Stomach (tissue), 4 donors: Measurements from ENCODE around the gene GRXCR1.

Experiments
- POLR2AphosphoS5 ChIP-seq, 3 donors: sonication (generic); formaldehyde crosslinking; IDR thresholded peaks; one replicate each; pipeline ENCODE4 v1.6.1; 2016; ENCODE audit warnings: antibody characterized with exemption in 3 of 3
- TF ChIP-seq, protein P1 (sequence below), 7 experiments: fragments of 450-650 bp in 4 of 7; fragments of 200-600 bp in 3 of 7; sonication (generic) in 3 of 7; IDR thresholded peaks; one replicate each; pipeline ENCODE4 v1.5.1; 2016 to 2019; ENCODE audit warnings: antibody characterized with exemption in 7 of 7, control low read depth in 2 of 7, mild to moderate bottlenecking in 1 of 7

DNA sequence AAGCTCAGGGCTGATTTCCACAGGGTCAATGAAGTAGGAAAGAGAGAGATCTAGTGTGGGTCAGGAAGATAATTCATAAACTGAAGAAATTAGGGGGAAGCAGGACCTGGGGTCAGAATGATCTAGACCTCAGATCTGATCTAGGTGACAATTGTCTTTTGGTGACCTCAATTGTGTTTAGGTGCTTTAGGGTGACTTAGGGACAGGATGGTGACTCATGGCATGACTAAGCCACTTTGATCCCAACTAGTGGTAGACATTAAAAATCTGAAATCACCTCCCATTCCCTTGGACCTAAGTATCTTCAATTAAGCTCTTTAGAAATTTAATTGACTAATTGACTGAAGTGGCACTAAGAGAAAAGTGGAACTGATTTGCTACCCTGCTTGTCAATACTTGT is 36.7 kb upstream of the GRXCR1 start:
- TF ChIP-seq, protein P1, sequence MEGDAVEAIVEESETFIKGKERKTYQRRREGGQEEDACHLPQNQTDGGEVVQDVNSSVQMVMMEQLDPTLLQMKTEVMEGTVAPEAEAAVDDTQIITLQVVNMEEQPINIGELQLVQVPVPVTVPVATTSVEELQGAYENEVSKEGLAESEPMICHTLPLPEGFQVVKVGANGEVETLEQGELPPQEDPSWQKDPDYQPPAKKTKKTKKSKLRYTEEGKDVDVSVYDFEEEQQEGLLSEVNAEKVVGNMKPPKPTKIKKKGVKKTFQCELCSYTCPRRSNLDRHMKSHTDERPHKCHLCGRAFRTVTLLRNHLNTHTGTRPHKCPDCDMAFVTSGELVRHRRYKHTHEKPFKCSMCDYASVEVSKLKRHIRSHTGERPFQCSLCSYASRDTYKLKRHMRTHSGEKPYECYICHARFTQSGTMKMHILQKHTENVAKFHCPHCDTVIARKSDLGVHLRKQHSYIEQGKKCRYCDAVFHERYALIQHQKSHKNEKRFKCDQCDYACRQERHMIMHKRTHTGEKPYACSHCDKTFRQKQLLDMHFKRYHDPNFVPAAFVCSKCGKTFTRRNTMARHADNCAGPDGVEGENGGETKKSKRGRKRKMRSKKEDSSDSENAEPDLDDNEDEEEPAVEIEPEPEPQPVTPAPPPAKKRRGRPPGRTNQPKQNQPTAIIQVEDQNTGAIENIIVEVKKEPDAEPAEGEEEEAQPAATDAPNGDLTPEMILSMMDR (IDR thresholded peaks at IDR 0.05) = no peak
- no peak for TF ChIP-seq POLR2AphosphoS5 (IDR thresholded peaks at IDR 0.05)
